22Rv1 (cell line): ENCODE data around the gene CCL23.

ENCODE experiments used
- CTCF ChIP-seq: fragments of 450-650 bp; IDR thresholded peaks from 2 replicates; pipeline ENCODE4 v1.5.1; 2017; ENCODE audit warnings: mild to moderate bottlenecking
- ZFX ChIP-seq: fragments of 450-650 bp; IDR thresholded peaks from 2 replicates; pipeline ENCODE4 v1.6.1; 2017; ENCODE audit warnings: antibody characterized with exemption, borderline replicate concordance

- TF ChIP-seq CTCF (no peak), ZFX (no peak)
Measured at GRCh38 chr17:36034127-36034526, 16.4 kb upstream of the CCL23 start.
